NCI-H2171 treated with DMSO at 0.1 percent for 48 hours (cell line): Measurements from ENCODE around the gene ARMC8.
"Not testable (repeated sequence)": the region's sequence is repeated elsewhere in the genome, so short reads cannot be mapped to it uniquely, and the experiment has no call there.

ENCODE experiments used
- DNase-seq: peaks from one replicate; lab custom pipeline; 2025; lab: John Stamatoyannopoulos, UW

ARMC8 gene

GRCh38 chr3:138187296-138188012 is at the start of gene ARMC8:
Gene ARMC8, plus strand, starts transcription at chr3:138187301. Its CDS starts 254 bp downstream, at chr3:138187555.
- DNase-seq: peak; percentile 93

- DNase-seq: no peak
Measured at GRCh38 chr3:138137861-138138260, 49.2 kb upstream of the ARMC8 start.

GRCh38 chr3:138139691-138140090 is 47.4 kb upstream of the ARMC8 start:
- no peak for DNase-seq

GRCh38 chr3:138140940-138141339 is 46.2 kb upstream of the ARMC8 start:
- DNase-seq: no peak

- DNase-seq: not testable (repeated sequence)
Measured at GRCh38 chr3:138142181-138142580, 44.9 kb upstream of the ARMC8 start.

- DNase-seq: no peak
Measured at GRCh38 chr3:138148503-138148902, 38.6 kb upstream of the ARMC8 start.

GRCh38 chr3:138154534-138154933 is 32.6 kb upstream of the ARMC8 start:
- no peak for DNase-seq

- no peak for DNase-seq
Measured at GRCh38 chr3:138157743-138158142, 29.4 kb upstream of the ARMC8 start.

- no peak for DNase-seq
Measured at GRCh38 chr3:138165061-138165460, 22.0 kb upstream of the ARMC8 start.

GRCh38 chr3:138172625-138173024 is 14.5 kb upstream of the ARMC8 start:
- no peak for DNase-seq

GRCh38 chr3:138173769-138174420 is 13.2 kb upstream of the ARMC8 start:
- DNase-seq: peak; percentile 42

- DNase-seq: peak; percentile 89
Measured at GRCh38 chr3:138174421-138175131, 12.5 kb upstream of the ARMC8 start, which contains the start of gene DBR1. Gene DBR1, minus strand, starts transcription at chr3:138174921. Its CDS starts 126 bp downstream, at chr3:138174795.

- peak; percentile 73 for DNase-seq
Measured at GRCh38 chr3:138180375-138181029, 6.6 kb upstream of the ARMC8 start.

GRCh38 chr3:138184994-138185393 is 2.1 kb upstream of the ARMC8 start:
- no peak for DNase-seq

- DNase-seq: no peak
Measured at GRCh38 chr3:138186221-138186620, 880 bp upstream of the ARMC8 start.

- DNase-seq: no peak
Measured at GRCh38 chr3:138186803-138187295, 252 bp upstream of the ARMC8 start.

- DNase-seq: no peak
Measured at GRCh38 chr3:138188013-138188730, 1.1 kb downstream of the ARMC8 start.

- peak; percentile 94 for DNase-seq
Measured at GRCh38 chr3:138195481-138195880, 8.4 kb downstream of the ARMC8 start.

- no peak for DNase-seq
Measured at GRCh38 chr3:138196023-138196422, 8.9 kb downstream of the ARMC8 start.

- DNase-seq: no peak
Measured at GRCh38 chr3:138197058-138197457, 10.0 kb downstream of the ARMC8 start.

GRCh38 chr3:138197524-138197923 is 10.4 kb downstream of the ARMC8 start:
- DNase-seq: no peak
